GM21576 (cell line): ENCODE data around the gene SLC35F2.
"Not testable (repeated sequence)": the region's sequence is repeated elsewhere in the genome, so short reads cannot be mapped to it uniquely, and the experiment has no call there.

Experiments
- ATAC-seq: cut with Tn5 transposase; IDR thresholded peaks from one replicate; pipeline ENCODE4 v1.9.1; 2021; ENCODE audit warnings: mild to moderate bottlenecking, moderate library complexity; ENCODE audit not compliant: unreplicated experiment

The SLC35F2 gene

GRCh38 chr11:107791343-107792048 lies 67.1 kb downstream of the SLC35F2 start:
- ATAC-seq = no peak

GRCh38 chr11:107789767-107790166 lies 68.8 kb downstream of the SLC35F2 start:
- no peak for ATAC-seq

- no peak for ATAC-seq
These were observed 70.9 kb downstream of the SLC35F2 start for GRCh38 chr11:107787733-107788132.

- no peak for ATAC-seq
These were observed 73.2 kb downstream of the SLC35F2 start for GRCh38 chr11:107785401-107785800.

GRCh38 chr11:107783121-107783520 lies 75.5 kb downstream of the SLC35F2 start:
- ATAC-seq = no peak

- no peak for ATAC-seq
These were observed 77.8 kb downstream of the SLC35F2 start for GRCh38 chr11:107780775-107781174.

GRCh38 chr11:107780136-107780535 lies 78.5 kb downstream of the SLC35F2 start:
- no peak for ATAC-seq

GRCh38 chr11:107778839-107779517 lies 79.6 kb downstream of the SLC35F2 start:
- no peak for ATAC-seq

- ATAC-seq = peak; percentile 83
These were observed 81.5 kb downstream of the SLC35F2 start for GRCh38 chr11:107777110-107777509.

GRCh38 chr11:107776062-107776461 lies 82.5 kb downstream of the SLC35F2 start:
- no peak for ATAC-seq

GRCh38 chr11:107770551-107770951 lies 88.0 kb downstream of the SLC35F2 start:
- ATAC-seq = no peak

GRCh38 chr11:107769189-107769588 lies 89.4 kb downstream of the SLC35F2 start:
- ATAC-seq = no peak

GRCh38 chr11:107758719-107759355 lies 99.8 kb downstream of the SLC35F2 start:
- ATAC-seq = not testable (repeated sequence)

GRCh38 chr11:107757661-107758060 lies 100.9 kb downstream of the SLC35F2 start:
- no peak for ATAC-seq

GRCh38 chr11:107756553-107756952 lies 102.0 kb downstream of the SLC35F2 start:
- no peak for ATAC-seq

GRCh38 chr11:107752949-107753822 lies 105.4 kb downstream of the SLC35F2 start:
- ATAC-seq = no peak

GRCh38 chr11:107752508-107752907 lies 106.1 kb downstream of the SLC35F2 start:
- no peak for ATAC-seq

GRCh38 chr11:107751082-107751481 lies 107.5 kb downstream of the SLC35F2 start:
- ATAC-seq = no peak

- ATAC-seq = no peak
These were observed 108.3 kb downstream of the SLC35F2 start for GRCh38 chr11:107750313-107750712.

- no peak for ATAC-seq
These were observed 111.0 kb downstream of the SLC35F2 start for GRCh38 chr11:107747622-107748021.

- ATAC-seq = no peak
These were observed 113.9 kb downstream of the SLC35F2 start for GRCh38 chr11:107744736-107745135.
